Measurements from ENCODE around the gene ATP2B1.
"Not testable (repeated sequence)": the region's sequence is repeated elsewhere in the genome, so short reads cannot be mapped to it uniquely, and the experiment has no call there.

ATP2B1 gene

GRCh38 chr12:89706986-89707702 lies 1.5 kb downstream of the ATP2B1 start:
- no peaks in the 10 kb centered on the region for H3K4me1 ChIP-seq (ENCODE audit: insufficient read depth, low read length)
- H3K9me3 ChIP-seq (ENCODE audit: control insufficient read depth, insufficient read depth, low read length) = no peaks in the 10 kb centered on the region
- H3K36me3 ChIP-seq (ENCODE audit: insufficient read depth, low read length) = no peaks in the 10 kb centered on the region
- H3K9ac ChIP-seq (ENCODE audit: low read depth, low read length) = peak overlapping the region; percentile 69; the same call in 1 of the 2 replicates

GRCh38 chr12:89706551-89706950 lies 2.1 kb downstream of the ATP2B1 start:
- Histone ChIP-seq H3K4me1 (ENCODE audit: insufficient read depth, low read length) (no peaks in the 10 kb centered on the region), H3K9me3 (ENCODE audit: control insufficient read depth, insufficient read depth, low read length) (no peaks in the 10 kb centered on the region), H3K9ac (ENCODE audit: low read depth, low read length) (peak overlapping the region; percentile 69; the same call in 1 of the 2 replicates), H3K36me3 (ENCODE audit: insufficient read depth, low read length) (no peaks in the 10 kb centered on the region)

GRCh38 chr12:89704457-89704856 lies 4.2 kb downstream of the ATP2B1 start:
- Histone ChIP-seq H3K36me3 (ENCODE audit: insufficient read depth, low read length) (no peaks in the 10 kb centered on the region), H3K4me1 (ENCODE audit: insufficient read depth, low read length) (no peaks in the 10 kb centered on the region), H3K9ac (ENCODE audit: low read depth, low read length) (no peak overlapping the region), H3K9me3 (ENCODE audit: control insufficient read depth, insufficient read depth, low read length) (no peaks in the 10 kb centered on the region)

GRCh38 chr12:89703768-89704167 lies 4.9 kb downstream of the ATP2B1 start:
- H3K36me3 ChIP-seq (ENCODE audit: insufficient read depth, low read length) = no peaks in the 10 kb centered on the region
- H3K9ac ChIP-seq (ENCODE audit: low read depth, low read length) = no peak overlapping the region
- H3K4me1 ChIP-seq (ENCODE audit: insufficient read depth, low read length) = no peaks in the 10 kb centered on the region
- H3K9me3 ChIP-seq (ENCODE audit: control insufficient read depth, insufficient read depth, low read length) = no peaks in the 10 kb centered on the region

GRCh38 chr12:89702503-89702902 lies 6.1 kb downstream of the ATP2B1 start:
- H3K9me3 ChIP-seq (ENCODE audit: control insufficient read depth, insufficient read depth, low read length) = no peaks in the 10 kb centered on the region
- H3K36me3 ChIP-seq (ENCODE audit: insufficient read depth, low read length) = no peaks in the 10 kb centered on the region
- H3K9ac ChIP-seq (ENCODE audit: low read depth, low read length) = no peak overlapping the region
- H3K4me1 ChIP-seq (ENCODE audit: insufficient read depth, low read length) = no peaks in the 10 kb centered on the region

- no peaks in the 10 kb centered on the region for H3K36me3 ChIP-seq (ENCODE audit: insufficient read depth, low read length)
Measured at GRCh38 chr12:89701606-89702206, 6.9 kb downstream of the ATP2B1 start.

GRCh38 chr12:89700191-89700810 lies 8.3 kb downstream of the ATP2B1 start:
- no peaks in the 10 kb centered on the region for H3K4me1 ChIP-seq (ENCODE audit: insufficient read depth, low read length)
- H3K9me3 ChIP-seq (ENCODE audit: control insufficient read depth, insufficient read depth, low read length) = no peaks in the 10 kb centered on the region

More at GRCh38 chr12:89701606-89702206, 6.9 kb downstream of the ATP2B1 start:
- no peaks in the 10 kb centered on the region for H3K4me1 ChIP-seq (ENCODE audit: insufficient read depth, low read length)
- H3K9ac ChIP-seq (ENCODE audit: low read depth, low read length) = no peak overlapping the region
- no peaks in the 10 kb centered on the region for H3K9me3 ChIP-seq (ENCODE audit: control insufficient read depth, insufficient read depth, low read length)

GRCh38 chr12:89698607-89699006 lies 10.0 kb downstream of the ATP2B1 start:
- H3K4me1 ChIP-seq (ENCODE audit: insufficient read depth, low read length) = no peaks in the 10 kb centered on the region
- H3K9ac ChIP-seq (ENCODE audit: low read depth, low read length) = no peak overlapping the region

More at GRCh38 chr12:89700191-89700810, 8.3 kb downstream of the ATP2B1 start:
- Histone ChIP-seq H3K36me3 (ENCODE audit: insufficient read depth, low read length) (no peaks in the 10 kb centered on the region), H3K9ac (ENCODE audit: low read depth, low read length) (no peak overlapping the region)

GRCh38 chr12:89697728-89698127 lies 10.9 kb downstream of the ATP2B1 start:
- not testable (repeated sequence) for H3K4me1 ChIP-seq (ENCODE audit: insufficient read depth, low read length); H3K9me3 ChIP-seq (ENCODE audit: control insufficient read depth, insufficient read depth, low read length); H3K9ac ChIP-seq (ENCODE audit: low read depth, low read length); H3K36me3 ChIP-seq (ENCODE audit: insufficient read depth, low read length)

More at GRCh38 chr12:89698607-89699006, 10.0 kb downstream of the ATP2B1 start:
- no peaks in the 10 kb centered on the region for H3K36me3 ChIP-seq (ENCODE audit: insufficient read depth, low read length)
- no peaks in the 10 kb centered on the region for H3K9me3 ChIP-seq (ENCODE audit: control insufficient read depth, insufficient read depth, low read length)

GRCh38 chr12:89697296-89697695 lies 11.3 kb downstream of the ATP2B1 start:
- H3K9me3 ChIP-seq (ENCODE audit: control insufficient read depth, insufficient read depth, low read length) = no peaks in the 10 kb centered on the region
- no peaks in the 10 kb centered on the region for H3K4me1 ChIP-seq (ENCODE audit: insufficient read depth, low read length)
- no peaks in the 10 kb centered on the region for H3K36me3 ChIP-seq (ENCODE audit: insufficient read depth, low read length)
- no peak overlapping the region for H3K9ac ChIP-seq (ENCODE audit: low read depth, low read length)

GRCh38 chr12:89695830-89696229 lies 12.8 kb downstream of the ATP2B1 start:
- no peaks in the 10 kb centered on the region for H3K4me1 ChIP-seq (ENCODE audit: insufficient read depth, low read length)
- H3K9me3 ChIP-seq (ENCODE audit: control insufficient read depth, insufficient read depth, low read length) = no peaks in the 10 kb centered on the region
- no peaks in the 10 kb centered on the region for H3K36me3 ChIP-seq (ENCODE audit: insufficient read depth, low read length)
- H3K9ac ChIP-seq (ENCODE audit: low read depth, low read length) = no peak overlapping the region

- H3K4me1 ChIP-seq (ENCODE audit: insufficient read depth, low read length) = no peaks in the 10 kb centered on the region
- H3K9me3 ChIP-seq (ENCODE audit: control insufficient read depth, insufficient read depth, low read length) = no peaks in the 10 kb centered on the region
- no peaks in the 10 kb centered on the region for H3K36me3 ChIP-seq (ENCODE audit: insufficient read depth, low read length)
- H3K9ac ChIP-seq (ENCODE audit: low read depth, low read length) = no peak overlapping the region
Measured at GRCh38 chr12:89695100-89695499, 13.5 kb downstream of the ATP2B1 start.

- Histone ChIP-seq H3K9ac (ENCODE audit: low read depth, low read length) (no peak overlapping the region), H3K4me1 (ENCODE audit: insufficient read depth, low read length) (no peaks in the 10 kb centered on the region), H3K9me3 (ENCODE audit: control insufficient read depth, insufficient read depth, low read length) (no peaks in the 10 kb centered on the region), H3K36me3 (ENCODE audit: insufficient read depth, low read length) (no peaks in the 10 kb centered on the region)
Measured at GRCh38 chr12:89694542-89694941, 14.1 kb downstream of the ATP2B1 start.

- H3K9ac ChIP-seq (ENCODE audit: low read depth, low read length) = no peak overlapping the region
- no peaks in the 10 kb centered on the region for H3K4me1 ChIP-seq (ENCODE audit: insufficient read depth, low read length)
- no peaks in the 10 kb centered on the region for H3K36me3 ChIP-seq (ENCODE audit: insufficient read depth, low read length)
- H3K9me3 ChIP-seq (ENCODE audit: control insufficient read depth, insufficient read depth, low read length) = no peaks in the 10 kb centered on the region
Measured at GRCh38 chr12:89693639-89694202, 14.9 kb downstream of the ATP2B1 start.

Data from ES-I3 (cell line).